Large intestine (tissue), 3 donors: Measurements from ENCODE around the gene ATG9B. TPM values are rescaled to one million over a fixed set of nuclear protein-coding genes. Genes with fewer than 3 reads are reported as not detected.
A peak's percentile ranks its signal among the peaks of the same experiment; 100 is the strongest.

Experiments used
- DNase-seq, 2 donors: peaks; one replicate each; pipeline versions ENCODE4 v3.0.0 to v3.0.0-alpha.2; 2013
- H3K27ac ChIP-seq: one replicate; pipeline ENCODE4 v1.5.1; 2013; ENCODE audit warnings: low read length
- H3K27me3 ChIP-seq: 2 replicates; pipeline ENCODE4 v1.6.1; 2013; ENCODE audit warnings: low read length; ENCODE audit not compliant: control insufficient read depth, insufficient read depth
- H3K36me3 ChIP-seq: 2 replicates; pipeline ENCODE4 v1.6.1; 2013; ENCODE audit warnings: low read length; ENCODE audit not compliant: control insufficient read depth, insufficient read depth
- H3K4me1 ChIP-seq: one replicate; pipeline ENCODE4 v1.6.1; 2013; ENCODE audit warnings: low read length; ENCODE audit not compliant: control insufficient read depth, insufficient read depth
- H3K4me3 ChIP-seq: one replicate; pipeline ENCODE4 v1.5.1; 2013; ENCODE audit warnings: low read length
- H3K9me3 ChIP-seq: one replicate; pipeline ENCODE4 v1.6.1; 2013; ENCODE audit warnings: mild to moderate bottlenecking, low read depth, low read length, moderate library complexity; ENCODE audit not compliant: control insufficient read depth
- WGBS: methylation state at CpG from one replicate; pipeline ENCODE4 v1.1.5; 2013; ENCODE audit warnings: low lambda C conversion rate; ENCODE audit not compliant: insufficient coverage; 5-methylcytosine and 5-hydroxymethylcytosine counted together
- polyA plus RNA-seq: library from polyadenylated mRNA; unstranded; fragments of 120-200 nt; gene quantifications from one replicate; pipeline ENCODE4 v1.2.1, GENCODE V29; 2013

ATG9B gene
- polyA plus RNA-seq, 1 donor = 1.8 TPM

GRCh38 chr7:150971242-150972022 lies 52.9 kb downstream of the ATG9B start:
- no peaks in the 10 kb centered on the region for H3K36me3 ChIP-seq
- peak; percentile 65 to 81 for DNase-seq
- no peaks in the 10 kb centered on the region for H3K9me3 ChIP-seq
- H3K4me1 ChIP-seq = peaks cover 57% of the 10 kb centered on the region
- no peak overlapping the region for H3K4me3 ChIP-seq
- H3K27ac ChIP-seq = peak overlapping the region; percentile 70
- 9% methylated on average over 4 of the region's 16 CpGs for WGBS
- peaks cover 6% of the 10 kb centered on the region for H3K27me3 ChIP-seq

- H3K4me1 ChIP-seq = peaks cover 47% of the 10 kb centered on the region
Measured at GRCh38 chr7:150970424-150970823, 53.9 kb downstream of the ATG9B start.

GRCh38 chr7:150969475-150969874 lies 54.8 kb downstream of the ATG9B start:
- H3K4me3 ChIP-seq = no peak overlapping the region
- H3K9me3 ChIP-seq = no peaks in the 10 kb centered on the region
- DNase-seq = no peak
- WGBS = no CpG with 5 or more reads among the region's 7 CpGs
- peaks cover 40% of the 10 kb centered on the region for H3K4me1 ChIP-seq
- H3K27ac ChIP-seq = no peak overlapping the region
- H3K36me3 ChIP-seq = no peaks in the 10 kb centered on the region
- H3K27me3 ChIP-seq = peaks cover 3% of the 10 kb centered on the region

More at GRCh38 chr7:150970424-150970823, 53.9 kb downstream of the ATG9B start:
- Histone ChIP-seq H3K9me3 (no peaks in the 10 kb centered on the region), H3K4me3 (no peak overlapping the region), H3K27me3 (peaks cover 3% of the 10 kb centered on the region), H3K36me3 (no peaks in the 10 kb centered on the region), H3K27ac (peak overlapping the region; percentile 70)
- no peak for DNase-seq
- WGBS = no CpG with 5 or more reads among the region's 11 CpGs

- no peak overlapping the region for H3K4me3 ChIP-seq
- DNase-seq = no peak
- H3K27ac ChIP-seq = no peak overlapping the region
- no peaks in the 10 kb centered on the region for H3K36me3 ChIP-seq
- WGBS = no CpG with 5 or more reads among the region's 16 CpGs
- peaks cover 35% of the 10 kb centered on the region for H3K4me1 ChIP-seq
- peaks cover 3% of the 10 kb centered on the region for H3K27me3 ChIP-seq
- H3K9me3 ChIP-seq = no peaks in the 10 kb centered on the region
Measured at GRCh38 chr7:150968734-150969372, 55.4 kb downstream of the ATG9B start.

- 74% methylated on average over 4 of the region's 15 CpGs for WGBS
- Histone ChIP-seq H3K4me3 (no peak overlapping the region), H3K4me1 (peaks cover 29% of the 10 kb centered on the region), H3K9me3 (no peaks in the 10 kb centered on the region), H3K36me3 (no peaks in the 10 kb centered on the region), H3K27me3 (peaks cover 3% of the 10 kb centered on the region), H3K27ac (no peak overlapping the region)
- no peak for DNase-seq
Measured at GRCh38 chr7:150968056-150968733, 56.1 kb downstream of the ATG9B start.

GRCh38 chr7:150967349-150967748 lies 56.9 kb downstream of the ATG9B start:
- Histone ChIP-seq H3K9me3 (no peaks in the 10 kb centered on the region), H3K4me1 (peaks cover 28% of the 10 kb centered on the region), H3K36me3 (no peaks in the 10 kb centered on the region), H3K27ac (no peak overlapping the region), H3K27me3 (peaks cover 3% of the 10 kb centered on the region), H3K4me3 (no peak overlapping the region)
- DNase-seq = no peak
- 79% methylated on average over 5 of the region's 6 CpGs for WGBS

GRCh38 chr7:150966002-150966401 lies 58.3 kb downstream of the ATG9B start:
- Histone ChIP-seq H3K27ac (no peak overlapping the region), H3K36me3 (no peaks in the 10 kb centered on the region), H3K4me3 (no peak overlapping the region), H3K9me3 (no peaks in the 10 kb centered on the region), H3K4me1 (peaks cover 20% of the 10 kb centered on the region), H3K27me3 (peaks cover 3% of the 10 kb centered on the region)
- no peak for DNase-seq
- no CpG with 5 or more reads among the region's 1 CpG for WGBS

- Histone ChIP-seq H3K9me3 (no peaks in the 10 kb centered on the region), H3K27me3 (peaks cover 3% of the 10 kb centered on the region), H3K27ac (no peak overlapping the region), H3K4me1 (peaks cover 14% of the 10 kb centered on the region), H3K36me3 (no peaks in the 10 kb centered on the region), H3K4me3 (no peak overlapping the region)
- no peak for DNase-seq
- WGBS = no CpG with 5 or more reads among the region's 16 CpGs
Measured at GRCh38 chr7:150965273-150965830, 58.9 kb downstream of the ATG9B start.
